Heart left ventricle (tissue), 13 donors: ENCODE data around the gene TOR4A.

Source experiments
- CTCF ChIP-seq, 12 donors: fragments of 200-600 bp; sonication (generic) in 4 of 12; IDR thresholded peaks; one replicate each; pipeline versions ENCODE4 v1.5.0 to v1.8.0; 2018 to 2022; ENCODE audit warnings: antibody characterized with exemption in 12 of 12, mild to moderate bottlenecking in 5 of 12
- POLR2A ChIP-seq, 2 donors: fragments of 450-650 bp; IDR thresholded peaks; one replicate each; pipeline ENCODE4 v1.6.1; 2017; ENCODE audit warnings: antibody characterized with exemption in 2 of 2, mild to moderate bottlenecking in 2 of 2, moderate library complexity in 2 of 2
- donor health status: ischemic (EF 13 %, LVEDD 7.1; RV severe dilation, severe dysfunction).
- donor health status: DM: no; HTN: yes; CAD: no.
- donor health status: DM: no; HTN: no; CAD: no.
- donor health status: ischemic (EF 25% LVEDD 6.9; RV normal size, moderate dysfunction).
- donor health status: ischemic (EF 25% LVEDD 5.7; RV mildly dilated, moderate dysfunction).
- donor health status: ischemic (EF 35%, LVEDD 5.7; RV mildly dilated, moderate dysfunction).
- donor health status: nonischemic (EF 11% LVEDD 7.7; RV severe dilation, severe dysfunction).
- donor health status: DM: yes; HTN: yes; CAD: no.
- donor health status: PGD.
- donor health status: ischemic (EF 29% LVEDD 5.4; RV normal size, mild dysfunction).
- donor health status: nonischemic (EF 23%, LVEDD 6.1; RV moderate dilation, normal function).

- TF ChIP-seq POLR2A (IDR thresholded peaks at IDR 0.05) (no peak), CTCF (IDR thresholded peaks at IDR 0.05) (no peak)
Observed at GRCh38 chr9:137232510-137232909, 45.0 kb upstream of the TOR4A start.
